Brain microvascular endothelial cell (primary cell): Measurements from ENCODE around the gene COL9A3.

Source experiments
- DNase-seq: peaks from one replicate; pipeline ENCODE4 v3.0.0-alpha.2; 2020
- H3K27ac ChIP-seq: fragments of 250-450 bp; sonication (Bioruptor Pico); 2 replicates; pipeline ENCODE4 v1.5.1; 2020; ENCODE audit warnings: mild to moderate bottlenecking, moderate library complexity
- H3K27me3 ChIP-seq: fragments of 250-450 bp; sonication (Bioruptor Pico); replicated peaks from 2 replicates; pipeline ENCODE4 v1.5.1; 2020; ENCODE audit warnings: mild to moderate bottlenecking
- H3K36me3 ChIP-seq: fragments of 250-450 bp; sonication (Bioruptor Pico); replicated peaks from 2 replicates; pipeline ENCODE4 v1.5.1; 2020; ENCODE audit warnings: mild to moderate bottlenecking
- H3K4me3 ChIP-seq: 2 replicates; pipeline ENCODE4 v1.5.1; 2011; ENCODE audit warnings: low read depth, mild to moderate bottlenecking, control low read depth, low read length, moderate library complexity
- CTCF ChIP-seq: IDR thresholded peaks from 2 replicates; pipeline ENCODE4 v1.5.1; 2011; ENCODE audit warnings: low read depth, mild to moderate bottlenecking, moderate library complexity, low read length, control low read depth, inconsistent platforms; ENCODE audit errors: missing control alignments
- in situ Hi-C: cut with HindIII; loops from 2 replicates; pipeline ENCODE4 v1.10.0; 2017; ENCODE audit warnings: low sequenced_read_pairs, low pct_ligation_motif_present

COL9A3 gene

GRCh38 chr20:62840244-62841197, 23.7 kb downstream of the COL9A3 start:
- no peaks in the 10 kb centered on the region for H3K36me3 ChIP-seq

GRCh38 chr20:62841705-62842212, 24.9 kb downstream of the COL9A3 start:
- TF ChIP-seq CTCF = no peak
- no peak overlapping the region for H3K4me3 ChIP-seq
- H3K36me3 ChIP-seq = no peaks in the 10 kb centered on the region
- H3K27ac ChIP-seq = no peak overlapping the region
- in situ Hi-C loops = no loop called here
- no peak for DNase-seq
- H3K27me3 ChIP-seq = no peaks in the 10 kb centered on the region

More at GRCh38 chr20:62840244-62841197, 23.7 kb downstream of the COL9A3 start:
- H3K27ac ChIP-seq = no peak overlapping the region
- H3K4me3 ChIP-seq = no peak overlapping the region
- in situ Hi-C loops = no loop called here
- TF ChIP-seq CTCF = no peak
- DNase-seq = no peak
- H3K27me3 ChIP-seq = no peaks in the 10 kb centered on the region

GRCh38 chr20:62843656-62844055, 26.8 kb downstream of the COL9A3 start:
- Histone ChIP-seq H3K27me3 (no peaks in the 10 kb centered on the region), H3K4me3 (no peak overlapping the region), H3K36me3 (no peaks in the 10 kb centered on the region), H3K27ac (no peak overlapping the region)
- in situ Hi-C loops = no loop called here
- TF ChIP-seq CTCF = no peak
- no peak for DNase-seq

GRCh38 chr20:62844182-62844581, 27.3 kb downstream of the COL9A3 start:
- Histone ChIP-seq H3K27ac (no peak overlapping the region), H3K36me3 (no peaks in the 10 kb centered on the region), H3K4me3 (no peak overlapping the region), H3K27me3 (no peaks in the 10 kb centered on the region)
- no peak for DNase-seq
- TF ChIP-seq CTCF = no peak
- in situ Hi-C loops = no loop called here

- TF ChIP-seq CTCF = no peak
- Histone ChIP-seq H3K36me3 (no peaks in the 10 kb centered on the region), H3K27me3 (no peaks in the 10 kb centered on the region), H3K27ac (no peak overlapping the region), H3K4me3 (no peak overlapping the region)
- DNase-seq = no peak
- in situ Hi-C loops = no loop called here
These were observed 28.7 kb downstream of the COL9A3 start for GRCh38 chr20:62845416-62846160.
